K562 (cell line): ENCODE results near the gene B4GALT5. TPM values are rescaled to one million over a fixed set of nuclear protein-coding genes. Genes with fewer than 3 reads are reported as not detected.

Experiments used
- ATAC-seq: fragments of 200-7000 bp; cut with Tn5 transposase; 3 replicates; pipeline ENCODE4 v1.9.1; 2020; ENCODE audit warnings: moderate library complexity
- BruUV-seq: library from RNA; stranded (reverse); fragments of 400-500 nt; replicated peaks from 2 replicates; lab custom pipeline; 2021; lab: Mats Ljungman, UMichigan
- CTCF ChIA-PET: fragments of 300-600 bp; formaldehyde crosslinking; extraction: SDS; loops from one replicate; lab custom pipeline; 2021; ENCODE audit warnings: low intra/inter-chr PET ratio; lab: Yijun Ruan, JAX
- POLR2A ChIA-PET: fragments of 300-600, 350-650 bp; sonication (Branson Sonifier 250); formaldehyde crosslinking; extraction: SDS; loops from one replicate; lab custom pipeline; 2021; ENCODE audit warnings: antibody characterized with exemption, inconsistent platforms; lab: Yijun Ruan, JAX
- DNase-seq, 4 experiments: peaks; one replicate each; pipeline versions ENCODE4 v3.0.0 to v3.0.0-alpha.2; 2011 to 2018; ENCODE audit warnings: low spot score in 3 of 4, mixed read lengths in 3 of 4; ENCODE audit errors: extremely low read depth in 1 of 4
- FAIRE-seq: peaks from 2 replicates; lab custom pipeline; 2011; peaks lifted over from hg19 to GRCh38; lab: Jason Lieb, UNC
- H2AFZ ChIP-seq: 2 replicates; pipeline ENCODE4 v1.6.0; 2011; ENCODE audit warnings: low read depth, low read length, control low read depth, inconsistent platforms
- H3K27ac ChIP-seq: fragments of 200-600 bp; 3 replicates; pipeline ENCODE4 v1.8.0; 2011; ENCODE audit warnings: low read depth, mild to moderate bottlenecking, control low read depth, inconsistent platforms, low read length, moderate library complexity, mixed read lengths; ENCODE audit errors: extremely low read depth
- H3K27me3 ChIP-seq, 2 experiments: fragments of 300-600 bp in 1 of 2; 2 replicates in 1 of 2; 3 replicates in 1 of 2; pipeline versions ENCODE4 v1.6.0 to v1.8.0; 2011; ENCODE audit warnings: inconsistent platforms in 2 of 2, low read length in 2 of 2, mild to moderate bottlenecking in 1 of 2, mixed read lengths in 1 of 2, moderate library complexity in 1 of 2; ENCODE audit not compliant: control insufficient read depth in 2 of 2, insufficient read depth in 2 of 2
- H3K36me3 ChIP-seq: fragments of 300-600 bp; 3 replicates; pipeline ENCODE4 v1.8.0; 2011; ENCODE audit warnings: mild to moderate bottlenecking, low read length, inconsistent platforms; ENCODE audit not compliant: control insufficient read depth, insufficient read depth
- H3K4me1 ChIP-seq, 2 experiments: fragments of 200-600 bp in 1 of 2; replicated peaks in 1 of 2; 2 replicates in 1 of 2; 3 replicates in 1 of 2; pipeline versions ENCODE4 v1.5.1 to v1.8.0; 2011; ENCODE audit warnings: inconsistent platforms in 2 of 2, low read length in 2 of 2, mild to moderate bottlenecking in 1 of 2, mixed read lengths in 1 of 2, moderate library complexity in 1 of 2; ENCODE audit not compliant: control insufficient read depth in 2 of 2, insufficient read depth in 2 of 2
- H3K4me2 ChIP-seq: 2 replicates; pipeline ENCODE4 v1.6.1; 2011; ENCODE audit warnings: low read length, control low read depth, inconsistent platforms, mixed read lengths; ENCODE audit not compliant: insufficient read depth
- H3K4me3 ChIP-seq: fragments of 200-600 bp; sonication (generic), shearing (Covaris generic); 2 replicates; pipeline ENCODE4 v1.5.1; 2016; ENCODE audit warnings: control low read depth, inconsistent platforms
- H3K79me2 ChIP-seq: fragments of 200-600 bp; 3 replicates; pipeline ENCODE4 v1.8.0; 2011; ENCODE audit warnings: low read length, inconsistent platforms; ENCODE audit not compliant: control insufficient read depth, insufficient read depth
- H3K9ac ChIP-seq, 2 experiments: 2 replicates each; pipeline versions ENCODE4 v1.6.0 to v1.6.1; 2011; ENCODE audit warnings: low read depth in 2 of 2, low read length in 2 of 2, control low read depth in 1 of 2, inconsistent platforms in 1 of 2, mild to moderate bottlenecking in 1 of 2, mixed read lengths in 1 of 2; ENCODE audit not compliant: insufficient read depth in 1 of 2
- H3K9me1 ChIP-seq: one replicate; pipeline ENCODE4 v1.6.0; 2011; ENCODE audit warnings: inconsistent platforms, mild to moderate bottlenecking, low read length, moderate library complexity; ENCODE audit not compliant: control insufficient read depth, insufficient read depth
- H3K9me3 ChIP-seq: replicated peaks from 2 replicates; pipeline ENCODE4 v1.5.1; 2011; ENCODE audit warnings: low read depth, low read length, inconsistent platforms; ENCODE audit not compliant: control insufficient read depth, insufficient read depth
- H4K20me1 ChIP-seq: replicated peaks from 2 replicates; pipeline ENCODE4 v1.6.1; 2011; ENCODE audit warnings: low read length, inconsistent platforms, mixed read lengths; ENCODE audit not compliant: control insufficient read depth, insufficient read depth
- ATF6 ChIP-seq: sonication (generic); formaldehyde crosslinking; IDR thresholded peaks from 2 replicates; pipeline ENCODE4 v1.4.0; 2020; ENCODE audit warnings: mild to moderate bottlenecking, missing genetic modification reagents
- ETS2 ChIP-seq: IDR thresholded peaks from 2 replicates; pipeline ENCODE4 v1.6.1; 2016; ENCODE audit warnings: borderline replicate concordance, missing genetic modification characterization, mild to moderate bottlenecking, moderate library complexity, missing compliant biosample characterization; ENCODE audit not compliant: poor library complexity, severe bottlenecking
- MTA1 ChIP-seq: fragments of 450-650 bp; IDR thresholded peaks from 2 replicates; pipeline ENCODE4 v1.6.1; 2017; ENCODE audit warnings: borderline replicate concordance
- MYC ChIP-seq, 2 experiments: fragments of 250-450 bp in 1 of 2; sonication (Bioruptor Pico) in 1 of 2; IDR thresholded peaks; 2 replicates each; pipeline versions ENCODE4 v1.5.1 to v1.6.1; 2012 to 2021; ENCODE audit warnings: low read depth in 2 of 2, borderline replicate concordance in 1 of 2, improper control_type of control experiment in 1 of 2, low read length in 1 of 2, mild to moderate bottlenecking in 1 of 2, moderate library complexity in 1 of 2
- RUNX1 ChIP-seq: sonication (generic); IDR thresholded peaks from 2 replicates; pipeline ENCODE4 v1.6.1; 2016; ENCODE audit warnings: antibody characterized with exemption, low read depth
- SMARCB1 ChIP-seq: IDR thresholded peaks from 2 replicates; pipeline ENCODE4 v1.6.1; 2011; ENCODE audit warnings: improper control_type of control experiment, low read depth; ENCODE audit not compliant: insufficient read length
- STAT5B ChIP-seq: fragments of 250-450 bp; sonication (Bioruptor Pico); IDR thresholded peaks from 2 replicates; pipeline ENCODE4 v1.8.0; 2021; ENCODE audit warnings: mild to moderate bottlenecking, inconsistent platforms
- TFE3 ChIP-seq: fragments of 450-650 bp; formaldehyde crosslinking; IDR thresholded peaks from 2 replicates; pipeline ENCODE4 v1.4.0; 2020; ENCODE audit warnings: mild to moderate bottlenecking, mixed read lengths
- TRIM28 ChIP-seq: fragments of 450-650 bp; IDR thresholded peaks from 2 replicates; pipeline ENCODE4 v1.6.1; 2017
- ZNF121 ChIP-seq: sonication (generic); formaldehyde crosslinking; conservative IDR thresholded peaks from 2 replicates; pipeline ENCODE4 v1.8.0; 2022; ENCODE audit warnings: missing genetic modification reagents
- ZNF143 ChIP-seq: sonication (generic); formaldehyde crosslinking; IDR thresholded peaks from 2 replicates; pipeline ENCODE4 v1.9.0; 2022; ENCODE audit warnings: mild to moderate bottlenecking, missing genetic modification reagents
- ZNF184 ChIP-seq: sonication (generic); formaldehyde crosslinking; IDR thresholded peaks from 2 replicates; pipeline ENCODE4 v1.5.0; 2020; ENCODE audit warnings: missing genetic modification reagents
- ZNF232 ChIP-seq: sonication (generic); formaldehyde crosslinking; IDR thresholded peaks from 2 replicates; pipeline ENCODE4 v1.8.0; 2022; ENCODE audit warnings: mild to moderate bottlenecking, missing genetic modification reagents
- ZNF395 ChIP-seq: fragments of 200-800 bp; sonication (Bioruptor generic); IDR thresholded peaks from 2 replicates; pipeline ENCODE4 v1.6.1; 2017; ENCODE audit warnings: missing genetic modification characterization, missing compliant biosample characterization
- ZNF511 ChIP-seq: sonication (generic); formaldehyde crosslinking; IDR thresholded peaks from 2 replicates; pipeline ENCODE4 v1.8.0; 2022; ENCODE audit warnings: mild to moderate bottlenecking, missing genetic modification reagents
- ZZZ3 ChIP-seq: fragments of 450-650 bp; IDR thresholded peaks from 2 replicates; pipeline ENCODE4 v1.6.1; 2016; ENCODE audit warnings: antibody characterized with exemption, mild to moderate bottlenecking, moderate library complexity
- WGBS: fragments of 100-300 bp; shearing (Covaris generic); methylation state at CpG from one replicate; pipeline ENCODE4 v1.1.6; 2016; ENCODE audit warnings: low coverage, mixed read lengths; ENCODE audit not compliant: insufficient coverage; ENCODE audit errors: missing lambda C conversion rate; 5-methylcytosine and 5-hydroxymethylcytosine counted together
- in situ Hi-C: fragments of 300-500 bp; cut with MboI; formaldehyde crosslinking; loops from 4 replicates; pipeline ENCODE4 v1.15.0; 2018; ENCODE audit warnings: inconsistent platforms, mixed read lengths
- intact Hi-C: fragments of 100-400 bp; cut with micrococcal nuclease; formaldehyde crosslinking; loops from 2 replicates; pipeline ENCODE4 v1.14.2; 2022
- polyA plus RNA-seq, 8 experiments: library from polyadenylated mRNA; depleted of rRNA in 4 of 8; stranded (reverse) in 5 of 8; unstranded in 3 of 8; fragments of >200 nt; fragmentation: Nextera tagmentation in 2 of 8; fragmentation: Illumina TruSeq in 1 of 8; extraction: Ambion mirVana in 2 of 8; extraction: Trizol in 1 of 8; gene quantifications; 2 replicates each; pipeline versions ENCODE4 v1.2.1 to v1.2.3, GENCODE V29; 2011 to 2014; ENCODE audit warnings: inconsistent platforms in 1 of 8, missing spikeins in 1 of 8
- total RNA-seq, 7 experiments: library from RNA; depleted of rRNA in 6 of 7; stranded (reverse); fragments of >200 nt in 6 of 7; fragmentation: Illumina TruSeq in 2 of 7; extraction: Trizol in 2 of 7; gene quantifications; 2 replicates each; pipeline versions ENCODE4 v1.2.1 to v1.2.3, GENCODE V29; 2011 to 2021; ENCODE audit warnings: low replicate concordance in 1 of 7

The B4GALT5 gene
- total and polyA plus RNA-seq, 9 of the 15 experiments (the other 6 are each of a cell fraction or from before 2014, with no cell fraction given), result 8.5 to 32.6 (median 23.4) TPM

GRCh38 chr20:49642816-49643215, 70.9 kb downstream of the B4GALT5 start:
- H3K4me1 ChIP-seq, result no peaks in the 10 kb centered on the region
- H3K36me3 ChIP-seq, result peaks cover 88% of the 10 kb centered on the region
- TF ChIP-seq ATF6 (CRISPR knock-in tag) (no peak), MYC (IDR thresholded peaks at IDR 0.05; ENCODE audit: low read depth, low read length) (no peak), MYC (CRISPR knock-in tag; IDR thresholded peaks at IDR 0.05; ENCODE audit: borderline replicate concordance, low read depth) (no peak), ZNF121 (no peak), RUNX1 (no peak), ZNF232 (CRISPR knock-in tag) (no peak), SMARCB1 (no peak), ZNF184 (CRISPR knock-in tag) (no peak), TFE3 (CRISPR knock-in tag) (no peak), ZZZ3 (no peak), TRIM28 (no peak), MTA1 (no peak), ZNF511 (no peak), ZNF395 (CRISPR knock-in tag) (no peak), ETS2 (tag) (no peak), ZNF143 (CRISPR knock-in tag) (no peak), STAT5B (CRISPR knock-in tag) (no peak)
- DNase-seq (no peak), ATAC-seq (no peak), FAIRE-seq (no peak)
- ChIA-PET CTCF (no interaction called here), POLR2A (interaction anchor here (0.7 kb wide), 1 partner anchor 27 kb away, joined by 3 read pairs; no protein-coding TSS in a partner anchor)
- H3K27ac ChIP-seq, result no peak overlapping the region
- H3K4me3 ChIP-seq, result no peak overlapping the region
- no TSS peak for BruUV-seq
- in situ Hi-C loops, result no loop called here
- intact Hi-C loops, result no loop called here
- no peaks in the 10 kb centered on the region for H3K9me1 ChIP-seq
- 94% methylated on average over 4 of the region's 4 CpGs for WGBS
- no peaks in the 10 kb centered on the region for H3K9me3 ChIP-seq
- no peak overlapping the region for H2AFZ ChIP-seq
- no peaks in the 10 kb centered on the region for H4K20me1 ChIP-seq
- H3K27me3 ChIP-seq, result no peaks in the 10 kb centered on the region
- no peak overlapping the region for H3K4me2 ChIP-seq
- no peak overlapping the region for H3K9ac ChIP-seq
- no peaks in the 10 kb centered on the region for H3K79me2 ChIP-seq
